HepG2 (cell line): ENCODE results near the gene GABRG3. TPM values are rescaled to one million over a fixed set of nuclear protein-coding genes. Genes with fewer than 3 reads are reported as not detected.

ENCODE experiments used
- ATAC-seq: fragments of 200-7000 bp; cut with Tn5 transposase; 3 replicates; pipeline ENCODE4 v1.9.1; 2020; ENCODE audit warnings: mild to moderate bottlenecking, moderate library complexity
- BruUV-seq: library from RNA; stranded (reverse); fragments of 400-500 nt; replicated peaks from 2 replicates; lab custom pipeline; 2021; lab: Mats Ljungman, UMichigan
- CTCF ChIA-PET: fragments of 300-600 bp; formaldehyde crosslinking; extraction: SDS; loops from one replicate; lab custom pipeline; 2021; ENCODE audit warnings: low total read pairs, inconsistent platforms, low intra/inter-chr PET ratio; lab: Yijun Ruan, JAX
- POLR2A ChIA-PET: fragments of 350-600 bp; sonication (Branson Sonifier 250); formaldehyde crosslinking; loops from one replicate; lab custom pipeline; 2020; ENCODE audit warnings: antibody characterized with exemption, inconsistent platforms; lab: Yijun Ruan, JAX
- DNase-seq: peaks from one replicate; pipeline ENCODE4 v3.0.0-alpha.2; 2015; ENCODE audit warnings: low spot score
- FAIRE-seq: peaks from 3 replicates; lab custom pipeline; 2011; peaks lifted over from hg19 to GRCh38; lab: Jason Lieb, UNC
- H2AFZ ChIP-seq: one replicate; pipeline ENCODE4 v1.6.1; 2011; ENCODE audit warnings: low read length, inconsistent platforms
- H3K27ac ChIP-seq: fragments of 300-600 bp; 3 replicates; pipeline ENCODE4 v1.8.0; 2011; ENCODE audit warnings: mixed run types, mild to moderate bottlenecking, mixed read lengths, low read length, inconsistent platforms; ENCODE audit not compliant: insufficient read depth; ENCODE audit errors: extremely low read length
- H3K27me3 ChIP-seq, 2 experiments: fragments of 200-600 bp in 1 of 2; 2 replicates in 1 of 2; 3 replicates in 1 of 2; pipeline versions ENCODE4 v1.6.0 to v1.8.0; 2011; ENCODE audit warnings: low read length in 2 of 2, mild to moderate bottlenecking in 2 of 2, moderate library complexity in 2 of 2, inconsistent platforms in 1 of 2; ENCODE audit not compliant: insufficient read depth in 2 of 2, control insufficient read depth in 1 of 2
- H3K36me3 ChIP-seq, 2 experiments: fragments of 200-600 bp in 1 of 2; replicated peaks in 1 of 2; 2 replicates in 1 of 2; 3 replicates in 1 of 2; pipeline versions ENCODE4 v1.5.1 to v1.8.0; 2011; ENCODE audit warnings: low read length in 2 of 2, inconsistent platforms in 1 of 2; ENCODE audit not compliant: insufficient read depth in 2 of 2, control insufficient read depth in 1 of 2
- H3K4me1 ChIP-seq: 2 replicates; pipeline ENCODE4 v1.5.1; 2012; ENCODE audit warnings: low read length, inconsistent platforms; ENCODE audit not compliant: insufficient read depth
- H3K4me2 ChIP-seq: 2 replicates; pipeline ENCODE4 v1.6.0; 2011; ENCODE audit warnings: low read depth, low read length, inconsistent platforms
- H3K4me3 ChIP-seq, 3 experiments: fragments of 200-600 bp in 1 of 3; sonication (generic), shearing (Covaris generic) in 1 of 3; replicated peaks in 1 of 3; 2 replicates each; pipeline ENCODE4 v1.5.1; 2011 to 2016; ENCODE audit warnings: low read length in 3 of 3, inconsistent platforms in 2 of 3, low read depth in 2 of 3, mild to moderate bottlenecking in 2 of 3, control low read depth in 1 of 3, mixed read lengths in 1 of 3; ENCODE audit not compliant: insufficient read depth in 1 of 3
- H3K79me2 ChIP-seq: one replicate; pipeline ENCODE4 v1.6.1; 2011; ENCODE audit warnings: low read length, inconsistent platforms; ENCODE audit not compliant: insufficient read depth
- H3K9ac ChIP-seq: 2 replicates; pipeline ENCODE4 v1.6.0; 2011; ENCODE audit warnings: mild to moderate bottlenecking, low read depth, low read length, inconsistent platforms; ENCODE audit not compliant: insufficient read depth
- H3K9me3 ChIP-seq: 2 replicates; pipeline ENCODE4 v1.5.1; 2012; ENCODE audit warnings: mild to moderate bottlenecking, low read length
- H4K20me1 ChIP-seq: 2 replicates; pipeline ENCODE4 v1.6.0; 2011; ENCODE audit warnings: inconsistent platforms, mild to moderate bottlenecking, low read length, moderate library complexity; ENCODE audit not compliant: insufficient read depth
- BRCA1 ChIP-seq: sonication (generic); formaldehyde crosslinking; IDR thresholded peaks from 2 replicates; pipeline ENCODE4 v1.4.0; 2020; ENCODE audit warnings: missing genetic modification reagents
- CHD2 ChIP-seq: IDR thresholded peaks from 2 replicates; pipeline ENCODE4 v1.6.1; 2011; ENCODE audit warnings: low read depth, low read length, improper control_type of control experiment
- FOXK2 ChIP-seq: fragments of 450-650 bp; IDR thresholded peaks from 2 replicates; pipeline ENCODE4 v1.6.1; 2016
- NFE2L2 ChIP-seq: fragments of 150-350 bp; IDR thresholded peaks from 2 replicates; pipeline ENCODE4 v1.6.1; 2014; ENCODE audit warnings: low read length
- POLR2A ChIP-seq, 2 experiments: IDR thresholded peaks; 2 replicates each; pipeline ENCODE4 v1.6.1; 2011; ENCODE audit warnings: low read depth in 2 of 2, low read length in 2 of 2, mild to moderate bottlenecking in 1 of 2, moderate library complexity in 1 of 2; ENCODE audit not compliant: insufficient read depth in 1 of 2
- WGBS: methylation state at CpG from one replicate; pipeline ENCODE4 v1.1.6; 2017; ENCODE audit warnings: low lambda C conversion rate; 5-methylcytosine and 5-hydroxymethylcytosine counted together
- in situ Hi-C: cut with HindIII; loops from 2 replicates; pipeline ENCODE4 v1.10.0; 2017; ENCODE audit warnings: low pct_unique_long_range_greater_than_20kb; ENCODE audit not compliant: extremely low pct_ligation_motif_present
- intact Hi-C: fragments of 100-400 bp; cut with micrococcal nuclease; formaldehyde crosslinking; loops from one replicate; pipeline ENCODE4 v1.10.0; 2022; ENCODE audit not compliant: unreplicated experiment
- polyA plus RNA-seq, 8 experiments: library from polyadenylated mRNA; depleted of rRNA in 3 of 8; stranded (reverse) in 7 of 8; unstranded in 1 of 8; fragments of >200 nt; fragmentation: Illumina TruSeq in 4 of 8; extraction: Trizol in 4 of 8; gene quantifications; 2 replicates each; pipeline versions ENCODE4 v1.2.1 to v1.2.3, GENCODE V29; 2011 to 2016; ENCODE audit warnings: low read depth in 4 of 8, missing spikeins in 1 of 8, mixed read lengths in 1 of 8; ENCODE audit not compliant: insufficient read depth in 1 of 8
- total RNA-seq, 5 experiments: library from RNA; depleted of rRNA; stranded (reverse); fragments of >200 nt; fragmentation: Illumina TruSeq; extraction: Trizol; gene quantifications; 2 replicates each; pipeline ENCODE4 v1.2.3, GENCODE V29; 2016; ENCODE audit warnings: low read depth in 1 of 5
- TF ChIP-seq, protein P1 (sequence below): sonication (generic); formaldehyde crosslinking; IDR thresholded peaks from 2 replicates; pipeline ENCODE4 v1.5.1; 2020; ENCODE audit warnings: mild to moderate bottlenecking, missing genetic modification reagents, moderate library complexity
- TF ChIP-seq, protein P2 (sequence below): IDR thresholded peaks from 2 replicates; pipeline ENCODE4 v1.6.1; 2018; ENCODE audit warnings: missing genetic modification reagents, mild to moderate bottlenecking, missing compliant biosample characterization
- TF ChIP-seq, protein P3 (sequence below): sonication (generic); formaldehyde crosslinking; IDR thresholded peaks from 2 replicates; pipeline ENCODE4 v1.5.0; 2020; ENCODE audit warnings: mild to moderate bottlenecking, low read depth, missing genetic modification reagents, borderline replicate concordance
- TF ChIP-seq, protein P4 (sequence below): sonication (generic); IDR thresholded peaks from 2 replicates; pipeline ENCODE4 v1.6.1; 2016; ENCODE audit warnings: low read depth, borderline replicate concordance
- TF ChIP-seq, protein P5 (sequence below): sonication (generic); formaldehyde crosslinking; IDR thresholded peaks from 2 replicates; pipeline ENCODE4 v1.4.0; 2020; ENCODE audit warnings: missing genetic modification reagents

Gene GABRG3
- total and polyA plus RNA-seq, 2 of the 13 experiments (the other 11 are each of a cell fraction or from before 2014, with no cell fraction given) = not detected

DNA sequence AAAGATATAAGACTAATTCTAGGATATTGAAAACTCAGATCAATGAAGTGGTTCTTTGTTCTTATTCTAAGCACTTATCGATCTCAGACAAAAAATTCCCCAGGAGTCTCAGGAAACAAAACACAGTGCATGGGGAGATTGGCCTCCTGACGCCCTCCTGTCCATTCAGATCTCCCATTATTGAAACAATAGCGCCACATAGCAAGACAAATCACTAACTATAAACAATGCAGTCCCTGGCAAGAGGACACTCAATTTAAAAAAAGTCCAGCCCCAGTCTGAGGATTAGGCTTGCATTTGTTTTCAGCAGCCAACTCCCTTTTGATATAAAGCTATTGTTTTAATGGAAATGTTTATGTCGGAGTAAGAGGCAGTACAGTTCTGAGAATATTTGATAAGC, 528.2 kb downstream of the GABRG3 start (continued):
- TF ChIP-seq, protein P1, sequence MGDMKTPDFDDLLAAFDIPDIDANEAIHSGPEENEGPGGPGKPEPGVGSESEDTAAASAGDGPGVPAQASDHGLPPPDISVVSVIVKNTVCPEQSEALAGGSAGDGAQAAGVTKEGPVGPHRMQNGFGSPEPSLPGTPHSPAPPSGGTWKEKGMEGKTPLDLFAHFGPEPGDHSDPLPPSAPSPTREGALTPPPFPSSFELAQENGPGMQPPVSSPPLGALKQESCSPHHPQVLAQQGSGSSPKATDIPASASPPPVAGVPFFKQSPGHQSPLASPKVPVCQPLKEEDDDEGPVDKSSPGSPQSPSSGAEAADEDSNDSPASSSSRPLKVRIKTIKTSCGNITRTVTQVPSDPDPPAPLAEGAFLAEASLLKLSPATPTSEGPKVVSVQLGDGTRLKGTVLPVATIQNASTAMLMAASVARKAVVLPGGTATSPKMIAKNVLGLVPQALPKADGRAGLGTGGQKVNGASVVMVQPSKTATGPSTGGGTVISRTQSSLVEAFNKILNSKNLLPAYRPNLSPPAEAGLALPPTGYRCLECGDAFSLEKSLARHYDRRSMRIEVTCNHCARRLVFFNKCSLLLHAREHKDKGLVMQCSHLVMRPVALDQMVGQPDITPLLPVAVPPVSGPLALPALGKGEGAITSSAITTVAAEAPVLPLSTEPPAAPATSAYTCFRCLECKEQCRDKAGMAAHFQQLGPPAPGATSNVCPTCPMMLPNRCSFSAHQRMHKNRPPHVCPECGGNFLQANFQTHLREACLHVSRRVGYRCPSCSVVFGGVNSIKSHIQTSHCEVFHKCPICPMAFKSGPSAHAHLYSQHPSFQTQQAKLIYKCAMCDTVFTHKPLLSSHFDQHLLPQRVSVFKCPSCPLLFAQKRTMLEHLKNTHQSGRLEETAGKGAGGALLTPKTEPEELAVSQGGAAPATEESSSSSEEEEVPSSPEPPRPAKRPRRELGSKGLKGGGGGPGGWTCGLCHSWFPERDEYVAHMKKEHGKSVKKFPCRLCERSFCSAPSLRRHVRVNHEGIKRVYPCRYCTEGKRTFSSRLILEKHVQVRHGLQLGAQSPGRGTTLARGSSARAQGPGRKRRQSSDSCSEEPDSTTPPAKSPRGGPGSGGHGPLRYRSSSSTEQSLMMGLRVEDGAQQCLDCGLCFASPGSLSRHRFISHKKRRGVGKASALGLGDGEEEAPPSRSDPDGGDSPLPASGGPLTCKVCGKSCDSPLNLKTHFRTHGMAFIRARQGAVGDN = no peak
- TF ChIP-seq, protein P2, sequence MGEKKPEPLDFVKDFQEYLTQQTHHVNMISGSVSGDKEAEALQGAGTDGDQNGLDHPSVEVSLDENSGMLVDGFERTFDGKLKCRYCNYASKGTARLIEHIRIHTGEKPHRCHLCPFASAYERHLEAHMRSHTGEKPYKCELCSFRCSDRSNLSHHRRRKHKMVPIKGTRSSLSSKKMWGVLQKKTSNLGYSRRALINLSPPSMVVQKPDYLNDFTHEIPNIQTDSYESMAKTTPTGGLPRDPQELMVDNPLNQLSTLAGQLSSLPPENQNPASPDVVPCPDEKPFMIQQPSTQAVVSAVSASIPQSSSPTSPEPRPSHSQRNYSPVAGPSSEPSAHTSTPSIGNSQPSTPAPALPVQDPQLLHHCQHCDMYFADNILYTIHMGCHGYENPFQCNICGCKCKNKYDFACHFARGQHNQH (CRISPR knock-in tag) = no peak
- no peak for TF ChIP-seq NFE2L2
- TF ChIP-seq, protein P3, sequence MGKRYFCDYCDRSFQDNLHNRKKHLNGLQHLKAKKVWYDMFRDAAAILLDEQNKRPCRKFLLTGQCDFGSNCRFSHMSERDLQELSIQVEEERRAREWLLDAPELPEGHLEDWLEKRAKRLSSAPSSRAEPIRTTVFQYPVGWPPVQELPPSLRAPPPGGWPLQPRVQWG = no peak
- TF ChIP-seq, protein P4, sequence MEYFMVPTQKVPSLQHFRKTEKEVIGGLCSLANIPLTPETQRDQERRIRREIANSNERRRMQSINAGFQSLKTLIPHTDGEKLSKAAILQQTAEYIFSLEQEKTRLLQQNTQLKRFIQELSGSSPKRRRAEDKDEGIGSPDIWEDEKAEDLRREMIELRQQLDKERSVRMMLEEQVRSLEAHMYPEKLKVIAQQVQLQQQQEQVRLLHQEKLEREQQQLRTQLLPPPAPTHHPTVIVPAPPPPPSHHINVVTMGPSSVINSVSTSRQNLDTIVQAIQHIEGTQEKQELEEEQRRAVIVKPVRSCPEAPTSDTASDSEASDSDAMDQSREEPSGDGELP = no peak
- TF ChIP-seq POLR2A (IDR thresholded peaks at IDR 0.05; ENCODE audit: insufficient read depth in 1 of 2, low read depth in 2 of 2, low read length in 2 of 2) = no peak
- TF ChIP-seq CHD2 = no peak

DNA sequence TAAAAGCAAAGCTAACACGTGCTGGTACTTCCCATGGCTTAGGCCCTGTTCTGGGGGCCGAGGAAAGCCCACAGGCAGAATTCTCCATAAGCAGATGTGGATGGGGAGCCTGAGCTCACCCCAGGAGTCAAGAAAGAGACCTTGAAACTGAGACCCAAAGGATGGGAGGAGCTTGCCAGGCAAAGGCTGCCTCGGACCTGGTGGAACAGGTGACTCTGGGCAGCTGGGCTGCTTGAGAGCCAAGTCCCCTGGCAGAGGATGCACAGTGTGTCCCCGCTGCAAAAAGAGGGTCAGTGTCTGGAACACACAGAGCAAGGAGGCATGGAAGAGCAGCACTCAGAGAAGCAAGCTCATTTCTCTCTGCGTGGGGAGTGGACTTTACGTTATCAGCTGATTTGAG, 528.7 kb downstream of the GABRG3 start:
- no peaks in the 10 kb centered on the region for H4K20me1 ChIP-seq
- ChIA-PET CTCF (no interaction called here), POLR2A (no interaction called here)
- H3K27me3 ChIP-seq = no peaks in the 10 kb centered on the region
- H2AFZ ChIP-seq = no peak overlapping the region
- no peak for ATAC-seq
- no peak overlapping the region for H3K9ac ChIP-seq
- H3K27ac ChIP-seq = no peak overlapping the region
- in situ Hi-C loops = no loop called here
- WGBS = 2% methylated on average over 6 of the region's 6 CpGs
- FAIRE-seq = no peak
- no TSS peak for BruUV-seq
- H3K4me2 ChIP-seq = no peak overlapping the region
- no peak for TF ChIP-seq FOXK2
- TF ChIP-seq BRCA1 = no peak
- TF ChIP-seq, protein P5, sequence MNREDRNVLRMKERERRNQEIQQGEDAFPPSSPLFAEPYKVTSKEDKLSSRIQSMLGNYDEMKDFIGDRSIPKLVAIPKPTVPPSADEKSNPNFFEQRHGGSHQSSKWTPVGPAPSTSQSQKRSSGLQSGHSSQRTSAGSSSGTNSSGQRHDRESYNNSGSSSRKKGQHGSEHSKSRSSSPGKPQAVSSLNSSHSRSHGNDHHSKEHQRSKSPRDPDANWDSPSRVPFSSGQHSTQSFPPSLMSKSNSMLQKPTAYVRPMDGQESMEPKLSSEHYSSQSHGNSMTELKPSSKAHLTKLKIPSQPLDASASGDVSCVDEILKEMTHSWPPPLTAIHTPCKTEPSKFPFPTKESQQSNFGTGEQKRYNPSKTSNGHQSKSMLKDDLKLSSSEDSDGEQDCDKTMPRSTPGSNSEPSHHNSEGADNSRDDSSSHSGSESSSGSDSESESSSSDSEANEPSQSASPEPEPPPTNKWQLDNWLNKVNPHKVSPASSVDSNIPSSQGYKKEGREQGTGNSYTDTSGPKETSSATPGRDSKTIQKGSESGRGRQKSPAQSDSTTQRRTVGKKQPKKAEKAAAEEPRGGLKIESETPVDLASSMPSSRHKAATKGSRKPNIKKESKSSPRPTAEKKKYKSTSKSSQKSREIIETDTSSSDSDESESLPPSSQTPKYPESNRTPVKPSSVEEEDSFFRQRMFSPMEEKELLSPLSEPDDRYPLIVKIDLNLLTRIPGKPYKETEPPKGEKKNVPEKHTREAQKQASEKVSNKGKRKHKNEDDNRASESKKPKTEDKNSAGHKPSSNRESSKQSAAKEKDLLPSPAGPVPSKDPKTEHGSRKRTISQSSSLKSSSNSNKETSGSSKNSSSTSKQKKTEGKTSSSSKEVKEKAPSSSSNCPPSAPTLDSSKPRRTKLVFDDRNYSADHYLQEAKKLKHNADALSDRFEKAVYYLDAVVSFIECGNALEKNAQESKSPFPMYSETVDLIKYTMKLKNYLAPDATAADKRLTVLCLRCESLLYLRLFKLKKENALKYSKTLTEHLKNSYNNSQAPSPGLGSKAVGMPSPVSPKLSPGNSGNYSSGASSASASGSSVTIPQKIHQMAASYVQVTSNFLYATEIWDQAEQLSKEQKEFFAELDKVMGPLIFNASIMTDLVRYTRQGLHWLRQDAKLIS = no peak
- H3K9me3 ChIP-seq = peaks cover 16% of the 10 kb centered on the region
- no peaks in the 10 kb centered on the region for H3K79me2 ChIP-seq
- DNase-seq = no peak
- H3K36me3 ChIP-seq = no peaks in the 10 kb centered on the region
- intact Hi-C loops = no loop called here
- H3K4me1 ChIP-seq = no peaks in the 10 kb centered on the region
- H3K4me3 ChIP-seq = no peak overlapping the region
